ENCODE measurements around the gene CHADL.

CHADL gene

GRCh38 chr22:41257696-41258095 lies 17.0 kb upstream of the CHADL start:
- DNase-seq (ENCODE audit: low read depth in 2 of 2): no peak

- no peak for DNase-seq (ENCODE audit: low read depth in 2 of 2)
Observed at GRCh38 chr22:41256254-41257253, 15.8 kb upstream of the CHADL start.

GRCh38 chr22:41254230-41254629 lies 13.5 kb upstream of the CHADL start:
- no peak for DNase-seq (ENCODE audit: low read depth in 2 of 2)

GRCh38 chr22:41252365-41252764 lies 11.6 kb upstream of the CHADL start:
- DNase-seq (ENCODE audit: low read depth in 2 of 2): no peak

GRCh38 chr22:41250127-41250526 lies 9.4 kb upstream of the CHADL start:
- DNase-seq (ENCODE audit: low read depth in 2 of 2): no peak

- no peak for DNase-seq (ENCODE audit: low read depth in 2 of 2)
Observed at GRCh38 chr22:41249442-41249841, 8.7 kb upstream of the CHADL start.

- no peak for DNase-seq (ENCODE audit: low read depth in 2 of 2)
Observed at GRCh38 chr22:41248758-41249157, 8.0 kb upstream of the CHADL start.

- DNase-seq (ENCODE audit: low read depth in 2 of 2): no peak
Observed at GRCh38 chr22:41248314-41248713, 7.6 kb upstream of the CHADL start.

- DNase-seq (ENCODE audit: low read depth in 2 of 2): no peak
Observed at GRCh38 chr22:41247703-41248102, 7.0 kb upstream of the CHADL start.

GRCh38 chr22:41245917-41246499 lies 5.3 kb upstream of the CHADL start:
- no peak for DNase-seq (ENCODE audit: low read depth in 2 of 2)

GRCh38 chr22:41243361-41243760 lies 2.6 kb upstream of the CHADL start:
- no peak for DNase-seq (ENCODE audit: low read depth in 2 of 2)

- DNase-seq (ENCODE audit: low read depth in 2 of 2): no peak
Observed at GRCh38 chr22:41242396-41243117, 1.8 kb upstream of the CHADL start.

- DNase-seq (ENCODE audit: low read depth in 2 of 2): no peak
Observed at GRCh38 chr22:41241133-41241676, 474 bp upstream of the CHADL start.

GRCh38 chr22:41239443-41240128 lies 1.1 kb downstream of the CHADL start:
- DNase-seq (ENCODE audit: low read depth in 2 of 2): no peak

GRCh38 chr22:41238570-41239442 lies 1.9 kb downstream of the CHADL start:
- no peak for DNase-seq (ENCODE audit: low read depth in 2 of 2)

- DNase-seq (ENCODE audit: low read depth in 2 of 2): no peak
Observed at GRCh38 chr22:41237707-41238569, 2.8 kb downstream of the CHADL start.

GRCh38 chr22:41237036-41237706 lies 3.6 kb downstream of the CHADL start:
- no peak for DNase-seq (ENCODE audit: low read depth in 2 of 2)

- DNase-seq (ENCODE audit: low read depth in 2 of 2): no peak
Observed at GRCh38 chr22:41234815-41235695, 5.7 kb downstream of the CHADL start.

Data from fibroblast of skin of left quadriceps (primary cell).